ENCODE results near the gene TRIM21.
A peak's percentile ranks its signal among the peaks of the same experiment; 100 is the strongest.
"Not testable (repeated sequence)": the region's sequence is repeated elsewhere in the genome, so short reads cannot be mapped to it uniquely, and the experiment has no call there.

Gene TRIM21

DNA sequence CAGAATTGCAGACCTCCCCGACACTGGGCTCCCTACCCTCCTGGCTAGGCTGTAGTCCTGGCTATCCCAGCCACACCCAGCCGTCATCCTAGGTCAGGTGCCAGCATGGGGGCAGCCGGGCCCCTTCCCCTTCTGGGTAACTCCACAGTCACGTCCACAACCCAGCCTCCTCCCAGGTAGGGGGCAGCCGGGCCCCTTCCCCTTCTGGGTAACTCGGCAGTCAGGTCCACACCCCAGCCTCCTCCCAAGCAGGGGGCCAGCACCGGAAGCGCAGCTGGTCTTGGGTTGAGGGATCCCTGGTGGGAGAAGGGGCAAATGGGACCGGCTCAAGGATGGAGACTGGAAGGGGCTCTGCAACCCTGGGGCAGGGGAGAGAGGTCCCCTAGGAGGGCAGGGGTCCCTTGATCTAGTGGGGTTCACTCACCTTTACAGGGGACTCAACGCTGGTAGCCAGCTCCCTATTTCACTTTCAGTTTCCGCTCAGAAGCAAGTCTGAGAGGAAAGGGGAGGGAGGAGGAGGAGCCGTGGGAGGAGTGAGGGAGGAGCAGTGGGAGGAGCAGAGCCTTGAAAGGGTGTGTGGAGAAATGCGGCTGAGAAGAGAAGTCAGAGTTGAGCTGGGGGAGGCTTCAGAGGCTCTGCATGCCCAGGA, at the start of gene TRIM21:
Gene TRIM21, minus strand, starts transcription at position 494 of the 649 bp plus-strand sequence. CDS start 3,293 bp downstream, outside the sequence.
- peak; percentile 18 for DNase-seq

DNA sequence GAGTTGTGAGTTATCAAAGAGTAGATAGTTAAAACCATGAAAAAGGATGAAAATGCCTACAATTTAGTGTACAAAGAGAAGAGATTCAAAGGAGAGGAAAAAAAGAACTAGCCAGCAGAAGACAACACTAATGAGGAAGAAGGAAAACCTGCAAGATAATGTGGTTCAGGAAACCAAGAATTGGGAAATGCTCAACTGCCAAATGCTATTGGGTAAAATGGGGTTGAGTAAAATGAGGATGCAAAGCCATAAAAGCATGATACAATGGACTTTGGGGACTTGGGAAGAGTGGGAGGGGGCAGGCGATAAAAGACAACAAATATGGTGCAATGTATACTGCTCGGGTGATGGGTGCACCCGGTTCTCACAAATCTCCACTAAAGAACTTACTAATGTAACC, 48.0 kb upstream of the TRIM21 start:
- no peak for DNase-seq

GRCh38 chr11:4436411-4436810, 42.9 kb upstream of the TRIM21 start:
- no peak for DNase-seq

- DNase-seq, result no peak
Measured at GRCh38 chr11:4433856-4434255, 40.4 kb upstream of the TRIM21 start.

DNA sequence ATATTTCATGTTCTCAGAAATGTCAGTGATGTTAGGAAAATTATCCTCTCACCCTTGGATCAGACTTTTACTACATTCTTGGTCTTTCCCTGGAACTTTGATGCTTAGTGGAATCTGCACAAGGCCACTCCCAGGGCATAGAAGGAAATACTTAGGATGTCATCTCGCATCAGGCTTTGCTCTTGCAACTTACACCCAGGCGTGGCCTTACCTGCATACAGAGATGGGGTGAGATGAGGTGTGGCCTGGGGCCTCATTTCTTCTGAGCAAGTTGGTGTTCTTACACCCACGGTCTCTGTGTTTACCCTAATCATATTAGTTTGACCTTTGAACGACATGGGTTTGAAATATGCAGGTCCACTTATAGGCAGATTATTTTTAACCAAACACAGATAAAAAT, 36.5 kb upstream of the TRIM21 start:
- DNase-seq, result no peak

- no peak for DNase-seq
Measured at GRCh38 chr11:4418403-4418802, 24.9 kb upstream of the TRIM21 start.

DNA sequence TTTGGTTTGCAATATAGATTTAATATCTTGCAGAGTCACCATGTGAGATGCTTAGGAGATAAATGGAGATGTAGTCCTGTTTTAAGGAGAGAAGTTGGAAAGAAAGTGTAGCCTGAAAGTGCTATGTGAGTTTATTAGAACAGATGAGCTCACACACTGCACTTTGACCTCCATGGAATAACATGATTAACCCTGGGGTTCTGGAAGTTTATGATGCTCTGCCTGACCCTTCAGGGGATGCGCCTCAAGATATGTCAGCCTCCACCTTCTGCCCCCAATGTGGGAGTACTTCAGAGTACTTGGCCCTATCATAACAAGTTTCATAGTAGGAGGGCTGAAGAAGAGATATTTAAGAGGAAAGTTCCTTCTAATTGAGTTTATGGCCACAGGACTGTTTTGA, 23.3 kb upstream of the TRIM21 start:
- DNase-seq, result no peak

DNA sequence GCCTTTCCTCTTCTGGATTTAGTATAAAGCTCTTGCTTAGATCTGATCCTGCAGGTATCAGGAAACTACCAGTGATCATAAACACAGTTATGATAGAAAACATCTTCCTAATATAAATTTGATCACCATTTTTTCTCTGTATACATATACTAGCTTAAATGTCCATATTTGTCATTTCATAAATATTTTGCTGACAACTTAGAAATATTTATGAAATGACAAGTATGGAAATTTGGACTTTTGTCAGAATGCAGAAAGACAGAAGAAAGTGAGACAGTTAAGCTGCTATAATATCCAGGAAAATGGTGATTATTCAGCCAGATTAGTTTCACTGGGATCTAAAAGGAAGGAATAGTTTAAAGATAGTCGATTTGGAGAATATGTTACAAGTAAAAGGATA, 22.8 kb upstream of the TRIM21 start:
- DNase-seq, result no peak

- not testable (repeated sequence) for DNase-seq
Measured at GRCh38 chr11:4406206-4406605, 12.7 kb upstream of the TRIM21 start.

- DNase-seq, result no peak
Measured at GRCh38 chr11:4393858-4394223, 339 bp upstream of the TRIM21 start.

DNA sequence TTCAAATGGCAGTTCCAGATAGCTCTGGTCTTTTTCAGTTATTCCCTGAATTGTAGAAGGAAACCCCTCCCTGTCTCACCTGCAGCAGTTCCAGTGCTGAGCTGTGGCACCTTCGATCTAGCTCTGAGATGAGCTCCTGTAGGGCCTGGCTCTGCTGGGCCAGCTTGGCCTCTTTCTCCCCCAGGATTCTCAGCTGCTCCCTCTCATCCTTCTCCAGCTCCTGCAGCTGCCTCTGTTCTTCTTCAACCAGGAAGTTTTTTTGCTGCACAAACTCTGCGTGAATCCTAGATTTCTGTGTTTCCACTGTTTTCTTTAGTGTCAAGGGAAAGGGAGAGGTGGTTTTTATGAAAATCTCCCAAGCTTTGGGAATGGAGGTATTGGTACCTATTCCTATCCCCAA, 5.3 kb downstream of the TRIM21 start:
- no peak for DNase-seq

DNA sequence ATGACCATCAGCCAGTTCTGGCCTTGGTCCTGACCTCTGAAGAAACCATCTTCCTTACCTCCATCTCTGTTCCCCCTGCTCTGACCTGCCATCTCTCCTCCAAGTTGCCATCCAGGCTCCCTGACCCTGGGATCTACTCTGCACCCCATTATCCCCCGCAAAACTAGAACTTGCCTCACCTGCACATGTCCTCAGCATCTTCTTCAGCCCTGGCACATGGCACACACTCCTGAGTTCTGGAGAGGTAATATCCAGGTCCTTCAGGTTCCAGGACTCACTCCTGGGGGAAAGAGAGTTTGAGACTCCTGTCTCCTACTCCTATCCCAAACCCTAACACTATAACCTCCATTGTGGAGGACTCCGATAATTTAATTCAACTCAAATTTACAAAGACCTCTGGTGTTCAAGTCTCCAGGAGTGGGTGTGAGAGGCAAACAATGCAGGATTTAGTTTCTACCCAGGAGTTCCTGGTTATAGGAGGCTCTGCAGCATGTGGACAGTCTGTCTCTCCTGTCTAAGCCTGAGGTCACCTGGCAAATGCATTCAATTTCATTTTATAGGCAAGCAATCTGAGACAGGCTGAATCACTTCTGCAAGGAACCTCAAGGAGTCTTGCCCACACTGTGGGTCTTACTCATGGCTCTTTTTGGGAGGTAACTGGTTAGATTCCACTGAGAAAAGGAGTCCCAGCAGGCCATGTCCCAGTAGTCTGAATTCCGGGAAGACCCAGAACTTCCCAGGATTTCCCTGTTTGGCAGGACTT, 7.3 kb downstream of the TRIM21 start:
- DNase-seq, result no peak

DNA sequence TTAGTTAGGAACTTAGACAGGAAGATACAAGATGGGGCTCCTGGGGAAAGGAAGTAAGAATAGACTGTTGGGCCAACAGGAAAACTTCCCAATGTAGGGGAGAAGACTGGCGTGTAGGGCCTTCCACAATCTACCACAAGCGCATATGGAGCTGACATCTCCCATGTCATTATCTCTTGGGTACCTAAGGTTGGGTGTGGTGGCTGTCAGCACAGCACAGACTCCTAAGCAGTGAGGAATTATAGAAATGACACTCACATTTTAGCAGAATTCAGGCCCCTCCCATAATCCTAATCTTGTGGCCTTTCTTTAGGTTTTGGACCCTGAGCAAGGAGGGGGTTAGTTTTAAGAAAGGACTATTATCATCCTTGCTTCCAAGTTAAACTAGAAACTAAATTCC, 11.6 kb downstream of the TRIM21 start:
- no peak for DNase-seq

- no peak for DNase-seq
Measured at GRCh38 chr11:4375431-4376140, 17.9 kb downstream of the TRIM21 start.

GRCh38 chr11:4370166-4370565, 23.3 kb downstream of the TRIM21 start:
- DNase-seq, result no peak

GRCh38 chr11:4368286-4368685, 25.2 kb downstream of the TRIM21 start, which contains the start of gene OR52B4:
OR52B4 (minus strand) TSS chr11:4368386; CDS start chr11:4368295, 91 bp downstream.
- no peak for DNase-seq

DNA sequence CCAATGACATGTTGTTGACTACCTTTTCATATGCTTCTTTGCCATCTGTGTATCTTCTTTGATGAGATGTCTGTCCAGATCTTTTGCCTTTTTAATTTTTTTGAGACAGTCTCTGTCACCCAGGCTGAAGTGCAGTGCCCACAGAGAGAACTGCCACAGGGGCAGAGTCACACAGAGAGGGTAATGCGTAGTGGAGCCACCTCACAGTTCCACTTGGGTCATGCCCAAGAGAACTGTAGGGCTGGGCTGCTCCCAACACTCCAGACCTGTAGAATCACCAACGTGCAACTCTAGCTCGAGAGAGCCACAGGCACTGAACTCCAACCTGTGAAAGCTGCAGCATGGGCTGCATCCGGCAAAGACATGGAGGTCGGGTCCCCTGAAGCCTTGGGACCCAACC, 45.4 kb downstream of the TRIM21 start:
- DNase-seq, result not testable (repeated sequence)

DNA sequence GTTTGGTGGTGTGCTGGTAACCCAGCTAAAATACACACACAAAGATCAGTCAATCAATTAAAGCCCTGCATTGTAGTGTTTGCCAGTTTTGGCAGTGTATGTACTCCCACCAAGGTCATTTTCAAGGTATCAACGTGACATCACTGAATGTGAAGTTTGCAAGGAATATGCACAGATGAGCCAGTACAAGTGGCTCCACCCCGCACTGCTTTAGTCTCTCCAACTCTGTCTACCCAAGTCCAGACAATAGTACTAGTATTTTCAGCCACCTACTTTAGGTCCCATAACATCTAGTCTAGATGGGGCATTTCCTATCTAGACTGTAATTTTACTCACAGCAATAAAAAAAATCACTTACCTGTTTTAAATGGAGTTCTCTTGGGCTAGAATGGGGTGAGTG, 48.1 kb downstream of the TRIM21 start:
- DNase-seq, result not testable (repeated sequence)

Data from NCI-H510A (cell line).